BLaER1 (cell line): ENCODE measurements around the gene AK8.

Source experiments
- H3K27ac ChIP-seq: shearing (Covaris generic); formaldehyde crosslinking; 2 replicates; pipeline ENCODE4 v1.8.1; 2022
- H3K27me3 ChIP-seq: shearing (Covaris generic); formaldehyde crosslinking; 2 replicates; pipeline ENCODE4 v1.8.1; 2022
- H3K36me3 ChIP-seq: shearing (Covaris generic); formaldehyde crosslinking; 2 replicates; pipeline ENCODE4 v1.8.1; 2022
- H3K4me1 ChIP-seq: shearing (Covaris generic); formaldehyde crosslinking; 2 replicates; pipeline ENCODE4 v1.8.1; 2022
- H3K4me2 ChIP-seq: shearing (Covaris generic); formaldehyde crosslinking; 2 replicates; pipeline ENCODE4 v1.8.1; 2022
- H3K4me3 ChIP-seq: shearing (Covaris generic); formaldehyde crosslinking; 2 replicates; pipeline ENCODE4 v1.8.1; 2022
- H3K9ac ChIP-seq: shearing (Covaris generic); formaldehyde crosslinking; 2 replicates; pipeline ENCODE4 v1.8.1; 2022
- H3K9me3 ChIP-seq: shearing (Covaris generic); formaldehyde crosslinking; 2 replicates; pipeline ENCODE4 v1.8.1; 2022
- H4K20me1 ChIP-seq: shearing (Covaris generic); formaldehyde crosslinking; 2 replicates; pipeline ENCODE4 v1.8.1; 2022
- Cebpa-rat ChIP-seq: shearing (Covaris generic); IDR thresholded peaks from 2 replicates; pipeline ENCODE4 v1.8.1; 2022

Gene AK8, protein sequence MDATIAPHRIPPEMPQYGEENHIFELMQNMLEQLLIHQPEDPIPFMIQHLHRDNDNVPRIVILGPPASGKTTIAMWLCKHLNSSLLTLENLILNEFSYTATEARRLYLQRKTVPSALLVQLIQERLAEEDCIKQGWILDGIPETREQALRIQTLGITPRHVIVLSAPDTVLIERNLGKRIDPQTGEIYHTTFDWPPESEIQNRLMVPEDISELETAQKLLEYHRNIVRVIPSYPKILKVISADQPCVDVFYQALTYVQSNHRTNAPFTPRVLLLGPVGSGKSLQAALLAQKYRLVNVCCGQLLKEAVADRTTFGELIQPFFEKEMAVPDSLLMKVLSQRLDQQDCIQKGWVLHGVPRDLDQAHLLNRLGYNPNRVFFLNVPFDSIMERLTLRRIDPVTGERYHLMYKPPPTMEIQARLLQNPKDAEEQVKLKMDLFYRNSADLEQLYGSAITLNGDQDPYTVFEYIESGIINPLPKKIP

GRCh38 chr9:132877824-132878694, at the start of gene AK8:
Gene AK8, minus strand, starts transcription at chr9:132878284. Its CDS starts 29 bp downstream, at chr9:132878255.
- no peaks in the 10 kb centered on the region for H3K27me3 ChIP-seq
- peak within 1 kb of the TSS; percentile 77 for H3K27ac ChIP-seq
- peak within 1 kb of the TSS; percentile 96 for H3K4me2 ChIP-seq
- H3K9me3 ChIP-seq: no peaks in the 10 kb centered on the region
- H3K4me3 ChIP-seq: peak within 1 kb of the TSS; percentile 93
- TF ChIP-seq Cebpa-rat: no peak
- no peaks in the 10 kb centered on the region for H4K20me1 ChIP-seq
- peaks cover 40% of the 10 kb centered on the region for H3K4me1 ChIP-seq
- peak within 1 kb of the TSS; percentile 81 for H3K9ac ChIP-seq
- no peaks in the 10 kb centered on the region for H3K36me3 ChIP-seq

- no peak for TF ChIP-seq Cebpa-rat
- Histone ChIP-seq H3K27ac (no peak overlapping the region), H3K9ac (no peak overlapping the region), H3K4me1 (no peaks in the 10 kb centered on the region), H4K20me1 (peaks cover 5% of the 10 kb centered on the region; the same call in 1 of the 2 replicates), H3K36me3 (peaks cover 88% of the 10 kb centered on the region), H3K27me3 (no peaks in the 10 kb centered on the region), H3K9me3 (no peaks in the 10 kb centered on the region), H3K4me3 (no peak overlapping the region), H3K4me2 (no peak overlapping the region)
Observed at GRCh38 chr9:132927704-132928103, 49.6 kb upstream of the AK8 start.

DNA sequence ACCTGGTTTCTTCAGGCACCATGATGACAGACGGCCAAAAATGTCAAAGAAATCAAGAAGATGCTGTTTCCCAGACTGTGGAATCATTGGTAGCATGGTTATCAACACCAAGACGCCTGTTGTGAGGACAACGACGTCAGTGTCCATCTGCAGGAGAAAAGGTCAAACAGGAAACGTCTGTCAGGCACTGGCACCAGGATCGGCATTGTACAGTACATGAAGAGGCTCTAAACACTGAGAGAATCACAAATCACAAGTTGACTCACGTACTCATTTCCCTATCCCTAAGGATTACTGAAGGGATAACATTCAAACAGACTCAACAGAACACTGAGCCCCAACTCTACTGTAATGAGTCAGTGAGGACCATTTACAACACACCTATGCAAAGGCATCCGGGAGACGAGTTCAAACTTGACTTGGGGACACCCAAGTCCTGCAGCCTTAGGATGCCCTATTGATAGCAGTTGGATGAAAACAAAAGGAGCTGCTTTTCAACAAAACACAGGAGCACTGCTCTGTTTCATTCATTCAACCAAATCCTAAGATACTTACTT, 45.3 kb upstream of the AK8 start:
- Histone ChIP-seq H3K9me3 (no peaks in the 10 kb centered on the region), H3K27me3 (no peaks in the 10 kb centered on the region), H3K27ac (no peak overlapping the region), H3K36me3 (peaks cover 97% of the 10 kb centered on the region), H4K20me1 (no peaks in the 10 kb centered on the region), H3K9ac (no peak overlapping the region), H3K4me3 (no peak overlapping the region), H3K4me2 (no peak overlapping the region), H3K4me1 (no peaks in the 10 kb centered on the region)
- TF ChIP-seq Cebpa-rat: no peak

GRCh38 chr9:132919614-132920268, 41.7 kb upstream of the AK8 start:
- H3K36me3 ChIP-seq: peaks cover 90% of the 10 kb centered on the region
- H3K4me3 ChIP-seq: no peak overlapping the region
- no peak overlapping the region for H3K9ac ChIP-seq
- no peak for TF ChIP-seq Cebpa-rat
- H3K4me1 ChIP-seq: no peaks in the 10 kb centered on the region
- no peaks in the 10 kb centered on the region for H3K27me3 ChIP-seq
- H4K20me1 ChIP-seq: no peaks in the 10 kb centered on the region
- no peaks in the 10 kb centered on the region for H3K9me3 ChIP-seq
- H3K4me2 ChIP-seq: no peak overlapping the region
- no peak overlapping the region for H3K27ac ChIP-seq

- Histone ChIP-seq H3K4me1 (no peaks in the 10 kb centered on the region), H3K27ac (no peak overlapping the region), H3K9me3 (no peaks in the 10 kb centered on the region), H3K4me3 (no peak overlapping the region), H3K27me3 (no peaks in the 10 kb centered on the region), H3K36me3 (peaks cover 90% of the 10 kb centered on the region), H3K4me2 (no peak overlapping the region), H3K9ac (no peak overlapping the region), H4K20me1 (no peaks in the 10 kb centered on the region)
- TF ChIP-seq Cebpa-rat: no peak
Observed at GRCh38 chr9:132914924-132915323, 36.8 kb upstream of the AK8 start.

DNA sequence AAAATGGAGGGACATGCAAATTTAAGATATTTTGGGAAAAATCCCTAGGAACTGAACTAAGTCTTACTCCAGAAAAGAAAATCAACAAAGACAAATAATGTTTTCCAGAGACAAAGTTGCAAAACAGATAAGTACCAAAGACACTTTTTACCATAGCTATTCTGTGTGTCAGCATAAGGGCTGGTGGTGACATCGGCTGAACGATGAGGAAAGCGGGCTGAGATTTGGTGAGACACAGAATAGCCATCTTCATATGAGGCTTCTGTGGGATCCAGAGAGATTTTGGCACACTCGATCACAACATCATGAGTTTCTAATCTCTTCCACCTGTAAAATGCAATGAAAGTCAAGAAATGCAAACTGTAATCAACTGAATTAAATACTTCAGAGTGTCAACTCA, 34.0 kb upstream of the AK8 start:
- Histone ChIP-seq H3K27ac (no peak overlapping the region), H3K4me1 (no peaks in the 10 kb centered on the region), H3K9ac (no peak overlapping the region), H3K36me3 (peaks cover 81% of the 10 kb centered on the region), H3K4me3 (no peak overlapping the region), H3K27me3 (no peaks in the 10 kb centered on the region), H4K20me1 (no peaks in the 10 kb centered on the region), H3K9me3 (no peaks in the 10 kb centered on the region), H3K4me2 (no peak overlapping the region)
- no peak for TF ChIP-seq Cebpa-rat

DNA sequence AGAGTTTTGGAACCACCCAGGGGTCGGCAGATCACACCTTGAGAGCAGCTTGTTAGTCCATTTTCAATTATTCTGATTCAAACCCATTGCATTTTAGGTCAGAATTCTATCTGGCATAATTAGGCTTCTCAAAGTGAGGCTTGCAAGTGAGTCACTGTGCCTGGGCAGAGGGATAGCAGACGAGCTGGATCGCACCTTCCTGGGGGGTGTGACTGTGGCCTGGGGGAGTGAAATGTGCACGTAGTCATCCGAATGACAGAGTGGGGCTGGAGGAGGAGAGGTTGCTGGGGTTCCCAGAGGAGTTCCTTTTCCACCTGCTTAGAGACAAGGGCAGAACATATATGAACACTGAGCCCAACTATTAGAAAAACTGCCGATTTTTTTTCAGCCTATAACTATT, 32.3 kb upstream of the AK8 start:
- no peak overlapping the region for H3K4me2 ChIP-seq
- no peaks in the 10 kb centered on the region for H3K4me1 ChIP-seq
- no peaks in the 10 kb centered on the region for H4K20me1 ChIP-seq
- no peaks in the 10 kb centered on the region for H3K9me3 ChIP-seq
- H3K27ac ChIP-seq: no peak overlapping the region
- no peak overlapping the region for H3K4me3 ChIP-seq
- no peak overlapping the region for H3K9ac ChIP-seq
- H3K36me3 ChIP-seq: peaks cover 83% of the 10 kb centered on the region
- TF ChIP-seq Cebpa-rat: no peak
- H3K27me3 ChIP-seq: no peaks in the 10 kb centered on the region

- no peaks in the 10 kb centered on the region for H4K20me1 ChIP-seq
- no peak for TF ChIP-seq Cebpa-rat
- no peaks in the 10 kb centered on the region for H3K4me1 ChIP-seq
- no peaks in the 10 kb centered on the region for H3K27me3 ChIP-seq
- H3K9me3 ChIP-seq: no peaks in the 10 kb centered on the region
- H3K9ac ChIP-seq: no peak overlapping the region
- no peak overlapping the region for H3K27ac ChIP-seq
- H3K36me3 ChIP-seq: peaks cover 83% of the 10 kb centered on the region
- H3K4me2 ChIP-seq: no peak overlapping the region
- H3K4me3 ChIP-seq: no peak overlapping the region
Observed at GRCh38 chr9:132909311-132909710, 31.2 kb upstream of the AK8 start.

DNA sequence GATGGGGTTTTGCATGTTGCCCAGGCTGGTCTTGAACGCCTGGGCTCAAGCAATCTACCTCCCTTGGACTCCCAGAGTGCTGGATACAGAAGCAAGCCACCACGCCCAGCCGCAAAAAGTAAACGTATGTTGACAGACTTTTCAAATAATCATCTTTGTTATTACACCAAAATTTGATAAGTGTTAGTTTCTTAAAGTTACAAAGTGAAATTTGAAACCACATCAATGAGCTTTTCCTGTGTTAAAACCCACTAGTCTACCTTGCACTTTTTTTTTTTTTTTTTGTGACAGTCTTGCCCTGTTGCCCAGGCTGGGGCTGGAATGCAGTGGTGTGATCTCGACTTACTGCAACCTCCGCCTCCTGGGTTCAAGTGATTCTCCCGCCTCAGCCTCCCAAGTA, 30.6 kb upstream of the AK8 start:
- Histone ChIP-seq H3K4me3 (no peak overlapping the region), H3K9me3 (no peaks in the 10 kb centered on the region), H3K36me3 (peaks cover 85% of the 10 kb centered on the region), H3K4me1 (no peaks in the 10 kb centered on the region), H3K27me3 (no peaks in the 10 kb centered on the region), H4K20me1 (no peaks in the 10 kb centered on the region), H3K4me2 (no peak overlapping the region), H3K27ac (no peak overlapping the region), H3K9ac (no peak overlapping the region)
- TF ChIP-seq Cebpa-rat: no peak
